DOHH2 (cell line): ENCODE results near the gene HLA-DQA2.

ENCODE experiments used
- CTCF ChIP-seq: fragments of 200-600 bp; sonication (generic); IDR thresholded peaks from one replicate; pipeline ENCODE4 v1.5.1; 2014; ENCODE audit warnings: antibody characterized with exemption, mild to moderate bottlenecking, low read depth, low read length; ENCODE audit not compliant: poor library complexity, severe bottlenecking
- EZH2phosphoT487 ChIP-seq: fragments of 200-600 bp; sonication (generic); IDR thresholded peaks from 2 replicates; pipeline ENCODE4 v1.6.1; 2017; ENCODE audit warnings: borderline replicate concordance, mild to moderate bottlenecking, antibody characterized with exemption, low read length, moderate library complexity, mixed read lengths

GRCh38 chr6:32790306-32790705 is 49.1 kb downstream of the HLA-DQA2 start:
- no peak for TF ChIP-seq CTCF
- TF ChIP-seq EZH2phosphoT487, result no peak
